K562 (cell line): ENCODE results near the gene ZNF490. TPM values are rescaled to one million over a fixed set of nuclear protein-coding genes. Genes with fewer than 3 reads are reported as not detected.

ENCODE experiments used
- ATF7 ChIP-seq: fragments of 450-650 bp; IDR thresholded peaks from 2 replicates; pipeline ENCODE4 v1.7.1; 2014; ENCODE audit warnings: mild to moderate bottlenecking, moderate library complexity
- CBFA2T3 ChIP-seq: fragments of 450-650 bp; IDR thresholded peaks from 2 replicates; pipeline ENCODE4 v1.6.1; 2017
- CTBP1 ChIP-seq: fragments of 450-650 bp; IDR thresholded peaks from 2 replicates; pipeline ENCODE4 v1.6.1; 2016; ENCODE audit warnings: borderline replicate concordance
- CXXC5 ChIP-seq: fragments of 250-450 bp; sonication (Bioruptor Pico); IDR thresholded peaks from 2 replicates; pipeline ENCODE4 v1.8.0; 2022; ENCODE audit warnings: inconsistent platforms, mild to moderate bottlenecking, moderate library complexity
- EGR1 ChIP-seq: fragments of 450-650 bp; conservative IDR thresholded peaks from 2 replicates; pipeline ENCODE4 v1.6.1; 2017; ENCODE audit warnings: mild to moderate bottlenecking
- ESRRA ChIP-seq: fragments of 450-650 bp; IDR thresholded peaks from 2 replicates; pipeline ENCODE4 v1.6.1; 2014; ENCODE audit warnings: low read depth, mild to moderate bottlenecking, moderate library complexity, borderline replicate concordance
- FIP1L1 ChIP-seq: fragments of 200-400 bp; formaldehyde crosslinking; IDR thresholded peaks from 2 replicates; pipeline ENCODE4 v1.6.1; 2018; ENCODE audit warnings: mild to moderate bottlenecking, low read depth, low read length; ENCODE audit not compliant: poor library complexity, severe bottlenecking
- HDGF ChIP-seq: fragments of 450-650 bp; IDR thresholded peaks from 2 replicates; pipeline ENCODE4 v1.6.1; 2016
- HMG20B ChIP-seq: fragments of 250-450 bp; sonication (Bioruptor Pico); IDR thresholded peaks from 2 replicates; pipeline ENCODE4 v1.5.0; 2021; ENCODE audit warnings: mild to moderate bottlenecking
- KDM2B ChIP-seq: fragments of 250-450 bp; sonication (Bioruptor Pico); IDR thresholded peaks from 2 replicates; pipeline ENCODE4 v1.8.0; 2021; ENCODE audit warnings: mild to moderate bottlenecking, moderate library complexity
- NCOA2 ChIP-seq, 2 experiments: fragments of 450-650 bp; IDR thresholded peaks; 2 replicates each; pipeline ENCODE4 v1.6.1; 2018; ENCODE audit warnings: mild to moderate bottlenecking in 2 of 2, moderate library complexity in 1 of 2; ENCODE audit not compliant: partially characterized antibody in 2 of 2
- NFATC3 ChIP-seq: fragments of 450-650 bp; IDR thresholded peaks from 2 replicates; pipeline ENCODE4 v1.6.1; 2017; ENCODE audit warnings: mild to moderate bottlenecking
- NFE2 ChIP-seq: IDR thresholded peaks from 2 replicates; pipeline ENCODE4 v1.6.1; 2014; ENCODE audit warnings: antibody characterized with exemption, low read depth
- POLR2A ChIP-seq: fragments of 450-650 bp; conservative IDR thresholded peaks from 2 replicates; pipeline ENCODE4 v1.6.1; 2016
- RB1 ChIP-seq: fragments of 450-650 bp; IDR thresholded peaks from 2 replicates; pipeline ENCODE4 v1.6.1; 2017; ENCODE audit warnings: low read depth, mild to moderate bottlenecking
- RCOR1 ChIP-seq, 2 experiments: IDR thresholded peaks; 2 replicates each; pipeline ENCODE4 v1.6.1; 2012; ENCODE audit warnings: low read depth in 2 of 2, low read length in 2 of 2, borderline replicate concordance in 1 of 2, improper control_type of control experiment in 1 of 2
- SETDB1 ChIP-seq: IDR thresholded peaks from one replicate; pipeline ENCODE4 v1.6.1; 2012; ENCODE audit warnings: low read length, control low read depth, inconsistent platforms
- SMARCA5 ChIP-seq: fragments of 450-650 bp; IDR thresholded peaks from 2 replicates; pipeline ENCODE4 v1.6.1; 2016
- TAL1 ChIP-seq: fragments of 450-650 bp; IDR thresholded peaks from 2 replicates; pipeline ENCODE4 v1.6.1; 2016; ENCODE audit warnings: mild to moderate bottlenecking
- TBP ChIP-seq: optimal IDR thresholded peaks from 2 replicates; pipeline ENCODE3; 2011; ENCODE audit warnings: low read depth, low read length, improper control_type of control experiment
- TCF3 ChIP-seq: sonication (generic); formaldehyde crosslinking; IDR thresholded peaks from 2 replicates; pipeline ENCODE4 v1.4.0; 2020; ENCODE audit warnings: mild to moderate bottlenecking, missing genetic modification reagents
- ZNF121 ChIP-seq: sonication (generic); formaldehyde crosslinking; conservative IDR thresholded peaks from 2 replicates; pipeline ENCODE4 v1.8.0; 2022; ENCODE audit warnings: missing genetic modification reagents
- ZNF696 ChIP-seq: fragments of 250-450 bp; sonication (Bioruptor Pico); conservative IDR thresholded peaks from 2 replicates; pipeline ENCODE4 v1.4.0; 2020; ENCODE audit warnings: mild to moderate bottlenecking, moderate library complexity
- polyA plus RNA-seq, 8 experiments: library from polyadenylated mRNA; depleted of rRNA in 4 of 8; stranded (reverse) in 5 of 8; unstranded in 3 of 8; fragments of >200 nt; fragmentation: Nextera tagmentation in 2 of 8; fragmentation: Illumina TruSeq in 1 of 8; extraction: Ambion mirVana in 2 of 8; extraction: Trizol in 1 of 8; gene quantifications; 2 replicates each; pipeline versions ENCODE4 v1.2.1 to v1.2.3, GENCODE V29; 2011 to 2014; ENCODE audit warnings: inconsistent platforms in 1 of 8, missing spikeins in 1 of 8
- total RNA-seq, 7 experiments: library from RNA; depleted of rRNA in 6 of 7; stranded (reverse); fragments of >200 nt in 6 of 7; fragmentation: Illumina TruSeq in 2 of 7; extraction: Trizol in 2 of 7; gene quantifications; 2 replicates each; pipeline versions ENCODE4 v1.2.1 to v1.2.3, GENCODE V29; 2011 to 2021; ENCODE audit warnings: low replicate concordance in 1 of 7
- TF ChIP-seq, protein P1 (sequence below): fragments of 250-450 bp; sonication (Bioruptor Pico); IDR thresholded peaks from 2 replicates; pipeline ENCODE4 v1.4.0; 2020
- TF ChIP-seq, protein P2 (sequence below): fragments of 450-650 bp; conservative IDR thresholded peaks from 2 replicates; pipeline ENCODE4 v1.6.1; 2016; ENCODE audit warnings: missing genetic modification characterization, low read depth, mild to moderate bottlenecking, control low read depth, missing compliant biosample characterization
- TF ChIP-seq, protein P3 (sequence below): fragments of 250-450 bp; sonication (Bioruptor Pico); IDR thresholded peaks from 2 replicates; pipeline ENCODE4 v1.8.0; 2022; ENCODE audit warnings: moderate library complexity, mild to moderate bottlenecking, inconsistent platforms
- TF ChIP-seq, protein P4 (sequence below): sonication (generic); formaldehyde crosslinking; IDR thresholded peaks from 2 replicates; pipeline ENCODE4 v1.8.1; 2023; ENCODE audit warnings: mild to moderate bottlenecking, missing genetic modification reagents, moderate library complexity

The ZNF490 gene
- total and polyA plus RNA-seq, 9 of the 15 experiments (the other 6 are each of a cell fraction or from before 2014, with no cell fraction given): 0.90 to 8.3 (median 4.4) TPM

DNA sequence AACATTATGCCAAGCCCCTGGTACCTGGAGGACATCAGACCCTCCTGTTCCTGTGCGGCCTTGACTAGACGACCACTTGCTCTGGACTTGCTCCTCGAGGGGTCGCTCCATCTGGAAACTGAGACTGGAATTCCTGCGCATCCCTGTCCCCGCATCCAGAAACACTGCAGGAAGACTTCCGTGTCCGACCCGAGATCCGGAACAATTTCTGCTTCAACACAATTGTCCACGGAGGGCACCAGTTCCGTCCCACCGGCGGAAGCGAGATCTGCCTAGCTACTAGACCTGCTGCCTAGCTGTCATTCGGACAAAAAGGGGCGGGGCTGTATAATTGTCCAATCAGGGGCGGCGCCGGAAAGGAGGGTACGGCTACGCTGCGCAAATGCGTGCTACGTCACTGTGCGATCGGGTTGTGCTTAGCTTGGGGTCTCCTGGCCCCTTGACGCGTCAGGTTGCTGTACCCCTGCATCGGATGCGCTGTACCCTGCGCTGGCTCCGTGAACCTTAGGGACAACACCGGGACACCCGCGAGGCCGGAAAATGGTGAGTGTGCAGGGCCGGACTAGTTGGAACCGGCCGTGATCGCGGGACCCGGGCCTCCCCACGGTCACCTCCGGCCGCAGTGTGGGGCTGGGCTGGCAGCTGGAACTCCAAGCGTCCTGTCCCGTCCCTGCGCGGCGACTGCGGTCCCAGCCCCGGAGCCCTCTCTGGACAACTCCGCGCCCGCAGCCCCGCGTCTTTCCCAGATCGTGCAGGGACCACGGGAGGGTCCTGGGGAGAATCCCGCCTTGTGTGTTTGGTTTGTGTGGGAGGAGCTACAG, at the start of gene ZNF490, which contains the start of gene ZNF791 (continued):
- TF ChIP-seq EGR1 (peak; percentile 72), ESRRA (peak; percentile 83), ZNF696 (CRISPR knock-in tag) (no peak), KDM2B (CRISPR knock-in tag) (no peak), RB1 (peak; percentile 69), FIP1L1 (no peak), SETDB1 (no peak), ZNF121 (no peak), TCF3 (CRISPR knock-in tag) (no peak), RCOR1 (IDR thresholded peaks at IDR 0.05; ENCODE audit: borderline replicate concordance in 1 of 2, low read depth in 2 of 2, low read length in 2 of 2) (peak in 1 of 2 experiments; percentile 79; a peak in 2 of 4 replicates), TBP (peak; percentile 91), NFE2 (no peak; the same call in 1 of the 2 replicates), NFATC3 (0 out of 2 replicates have a peak, but pooled peaks have one; percentile 64), NCOA2 (IDR thresholded peaks at IDR 0.05; ENCODE audit: partially characterized antibody in 2 of 2) (no peak), CBFA2T3 (no peak), ATF7 (peak; percentile 92), CXXC5 (CRISPR knock-in tag) (peak; percentile 84), HDGF (no peak), TAL1 (no peak), CTBP1 (peak; percentile 90), POLR2A (peak; percentile 91), HMG20B (CRISPR knock-in tag) (no peak), SMARCA5 (no peak)
- TF ChIP-seq, protein P1, sequence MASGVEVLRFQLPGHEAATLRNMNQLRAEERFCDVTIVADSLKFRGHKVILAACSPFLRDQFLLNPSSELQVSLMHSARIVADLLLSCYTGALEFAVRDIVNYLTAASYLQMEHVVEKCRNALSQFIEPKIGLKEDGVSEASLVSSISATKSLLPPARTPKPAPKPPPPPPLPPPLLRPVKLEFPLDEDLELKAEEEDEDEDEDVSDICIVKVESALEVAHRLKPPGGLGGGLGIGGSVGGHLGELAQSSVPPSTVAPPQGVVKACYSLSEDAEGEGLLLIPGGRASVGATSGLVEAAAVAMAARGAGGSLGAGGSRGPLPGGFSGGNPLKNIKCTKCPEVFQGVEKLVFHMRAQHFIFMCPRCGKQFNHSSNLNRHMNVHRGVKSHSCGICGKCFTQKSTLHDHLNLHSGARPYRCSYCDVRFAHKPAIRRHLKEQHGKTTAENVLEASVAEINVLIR (CRISPR knock-in tag): peak; percentile 79
- TF ChIP-seq, protein P2, sequence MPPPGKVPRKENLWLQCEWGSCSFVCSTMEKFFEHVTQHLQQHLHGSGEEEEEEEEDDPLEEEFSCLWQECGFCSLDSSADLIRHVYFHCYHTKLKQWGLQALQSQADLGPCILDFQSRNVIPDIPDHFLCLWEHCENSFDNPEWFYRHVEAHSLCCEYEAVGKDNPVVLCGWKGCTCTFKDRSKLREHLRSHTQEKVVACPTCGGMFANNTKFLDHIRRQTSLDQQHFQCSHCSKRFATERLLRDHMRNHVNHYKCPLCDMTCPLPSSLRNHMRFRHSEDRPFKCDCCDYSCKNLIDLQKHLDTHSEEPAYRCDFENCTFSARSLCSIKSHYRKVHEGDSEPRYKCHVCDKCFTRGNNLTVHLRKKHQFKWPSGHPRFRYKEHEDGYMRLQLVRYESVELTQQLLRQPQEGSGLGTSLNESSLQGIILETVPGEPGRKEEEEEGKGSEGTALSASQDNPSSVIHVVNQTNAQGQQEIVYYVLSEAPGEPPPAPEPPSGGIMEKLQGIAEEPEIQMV (tag): no peak
- TF ChIP-seq, protein P3, sequence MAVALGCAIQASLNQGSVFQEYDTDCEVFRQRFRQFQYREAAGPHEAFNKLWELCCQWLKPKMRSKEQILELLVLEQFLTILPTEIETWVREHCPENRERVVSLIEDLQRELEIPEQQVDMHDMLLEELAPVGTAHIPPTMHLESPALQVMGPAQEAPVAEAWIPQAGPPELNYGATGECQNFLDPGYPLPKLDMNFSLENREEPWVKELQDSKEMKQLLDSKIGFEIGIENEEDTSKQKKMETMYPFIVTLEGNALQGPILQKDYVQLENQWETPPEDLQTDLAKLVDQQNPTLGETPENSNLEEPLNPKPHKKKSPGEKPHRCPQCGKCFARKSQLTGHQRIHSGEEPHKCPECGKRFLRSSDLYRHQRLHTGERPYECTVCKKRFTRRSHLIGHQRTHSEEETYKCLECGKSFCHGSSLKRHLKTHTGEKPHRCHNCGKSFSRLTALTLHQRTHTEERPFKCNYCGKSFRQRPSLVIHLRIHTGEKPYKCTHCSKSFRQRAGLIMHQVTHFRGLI: no peak
- TF ChIP-seq, protein P4, sequence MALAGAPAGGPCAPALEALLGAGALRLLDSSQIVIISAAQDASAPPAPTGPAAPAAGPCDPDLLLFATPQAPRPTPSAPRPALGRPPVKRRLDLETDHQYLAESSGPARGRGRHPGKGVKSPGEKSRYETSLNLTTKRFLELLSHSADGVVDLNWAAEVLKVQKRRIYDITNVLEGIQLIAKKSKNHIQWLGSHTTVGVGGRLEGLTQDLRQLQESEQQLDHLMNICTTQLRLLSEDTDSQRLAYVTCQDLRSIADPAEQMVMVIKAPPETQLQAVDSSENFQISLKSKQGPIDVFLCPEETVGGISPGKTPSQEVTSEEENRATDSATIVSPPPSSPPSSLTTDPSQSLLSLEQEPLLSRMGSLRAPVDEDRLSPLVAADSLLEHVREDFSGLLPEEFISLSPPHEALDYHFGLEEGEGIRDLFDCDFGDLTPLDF (CRISPR knock-in tag): 0 out of 2 replicates have a peak, but pooled peaks have one; percentile 37
